Muscle of leg (tissue), 9 donors: Measurements from ENCODE around the gene GLYATL3. TPM values are rescaled to one million over a fixed set of nuclear protein-coding genes. Genes with fewer than 3 reads are reported as not detected.

Experiments used
- polyA plus RNA-seq, 8 donors: library from polyadenylated mRNA; unstranded; fragments of 120-200 nt; gene quantifications; one replicate each; pipeline versions ENCODE4 v1.2.1 to v1.2.3, GENCODE V29; 2013; ENCODE audit warnings: inconsistent platforms in 1 of 8, low replicate concordance in 1 of 8; ENCODE audit not compliant: insufficient read length in 8 of 8, insufficient read depth in 1 of 8
- total RNA-seq: library from RNA; stranded (reverse); fragments of 120-200 nt; gene quantifications from one replicate; pipeline ENCODE4 v1.2.4, GENCODE V29; 2013

GLYATL3 gene
- total and polyA plus RNA-seq, 9 donors, result 0.11 TPM; not detected in 8

Other genes with a start within 250 kb of the GLYATL3 start
- 15.0 TPM for gene MMUT, start 36.7 kb upstream of the GLYATL3 start, total RNA-seq
- 10 to 100 TPM; 17.5 to 24.9 (median 19.5) TPM for gene MMUT, start 36.7 kb upstream of the GLYATL3 start, polyA plus RNA-seq
- 6.3 TPM for gene CENPQ, start 36.6 kb upstream of the GLYATL3 start, total RNA-seq
- 10 to 100 TPM in 2 of 8 donors, 1 to 10 TPM in 6; 6.4 to 10.6 (median 8.2) TPM for gene CENPQ, start 36.6 kb upstream of the GLYATL3 start, polyA plus RNA-seq
- gene C6orf141, start 50.7 kb downstream of the GLYATL3 start, total RNA-seq, result 1.7 TPM
- gene C6orf141, start 50.7 kb downstream of the GLYATL3 start, polyA plus RNA-seq, result 1 to 10 TPM; 1.1 to 3.4 (median 2.0) TPM
- 0.35 TPM for gene RHAG, start 136.9 kb downstream of the GLYATL3 start, total RNA-seq
- 1 to 10 TPM in 3 of 8 donors, under 1 TPM in 5; 0.20 to 1.5 (median 0.96) TPM for gene RHAG, start 136.9 kb downstream of the GLYATL3 start, polyA plus RNA-seq
- not detected for gene CRISP2, start 213.6 kb downstream of the GLYATL3 start, total RNA-seq
- gene CRISP2, start 213.6 kb downstream of the GLYATL3 start, polyA plus RNA-seq, result not detected
- 0.04 TPM for gene CRISP3, start 244.5 kb downstream of the GLYATL3 start, total RNA-seq
- gene CRISP3, start 244.5 kb downstream of the GLYATL3 start, polyA plus RNA-seq, result under 1 TPM in 7 of 8 donors, not detected in 1; 0.12 to 0.43 (median 0.28) TPM